ENCODE results near the gene PUS1. TPM values are rescaled to one million over a fixed set of nuclear protein-coding genes. Genes with fewer than 3 reads are reported as not detected.
"Not testable (repeated sequence)": the region's sequence is repeated elsewhere in the genome, so short reads cannot be mapped to it uniquely, and the experiment has no call there.

PUS1 gene
- total RNA-seq, 1 donor from 2014 or later = 33.7 TPM

DNA sequence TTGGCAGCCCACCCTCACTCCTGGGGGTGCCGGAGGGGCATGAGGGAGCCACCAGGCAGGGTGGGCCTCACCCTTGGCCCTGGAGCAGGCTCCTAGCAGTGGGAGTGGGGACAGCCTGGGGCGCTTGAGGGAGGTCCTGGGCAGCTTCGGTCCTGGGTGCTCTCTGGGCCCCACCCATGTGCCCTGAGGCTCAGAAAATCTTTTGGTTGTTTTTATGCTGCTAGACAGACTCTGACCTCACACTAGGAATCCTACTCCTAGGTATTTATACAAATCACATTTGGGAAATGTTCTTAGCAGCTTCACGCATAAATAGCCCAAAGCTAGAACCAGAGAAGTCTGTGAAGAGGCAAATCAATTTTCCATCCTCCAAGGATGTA is 45.6 kb upstream of the PUS1 start:
- Mint-ChIP-seq H3K4me3 (ENCODE audit: unreplicated experiment) (no peak overlapping the region), H3K27me3 (ENCODE audit: low read depth, unreplicated experiment) (peaks cover 2% of the 10 kb centered on the region), H3K4me1 (ENCODE audit: low read depth, unreplicated experiment) (no peaks in the 10 kb centered on the region), H3K9me3 (ENCODE audit: unreplicated experiment) (peaks cover 11% of the 10 kb centered on the region), H3K27ac (ENCODE audit: unreplicated experiment) (no peak overlapping the region), H3K36me3 (ENCODE audit: low read depth, unreplicated experiment) (no peaks in the 10 kb centered on the region)
- Histone ChIP-seq H3K4me2 (ENCODE audit: low read length) (no peak overlapping the region), H3K79me2 (ENCODE audit: insufficient read depth, low read length) (no peaks in the 10 kb centered on the region), H3K27me3 (ENCODE audit: insufficient read depth, low read length) (no peaks in the 10 kb centered on the region), H3K4me1 (ENCODE audit: insufficient read depth, low read length) (no peaks in the 10 kb centered on the region), H3K4me3 (ENCODE audit: insufficient read depth, low read depth, low read length) (no peak overlapping the region), H3K36me3 (ENCODE audit: insufficient read depth, low read length) (no peaks in the 10 kb centered on the region), H3K27ac (ENCODE audit: low read depth, low read length) (no peak overlapping the region), H3K9ac (ENCODE audit: low read length) (no peak overlapping the region), H2AFZ (ENCODE audit: low read depth, low read length) (no peak overlapping the region), H3K9me3 (ENCODE audit: insufficient read depth, low read depth, low read length) (peaks cover 3% of the 10 kb centered on the region), H4K20me1 (ENCODE audit: insufficient read depth, low read length) (no peaks in the 10 kb centered on the region)
- no peak for TF ChIP-seq CTCF (IDR thresholded peaks at IDR 0.05; ENCODE audit: insufficient read depth, low read depth, low read length)
- no peak for TF ChIP-seq EZH2 (IDR thresholded peaks at IDR 0.05; ENCODE audit: insufficient read depth, low read length)
- FAIRE-seq (no peak), DNase-seq (ENCODE audit: low read depth) (no peak)

DNA sequence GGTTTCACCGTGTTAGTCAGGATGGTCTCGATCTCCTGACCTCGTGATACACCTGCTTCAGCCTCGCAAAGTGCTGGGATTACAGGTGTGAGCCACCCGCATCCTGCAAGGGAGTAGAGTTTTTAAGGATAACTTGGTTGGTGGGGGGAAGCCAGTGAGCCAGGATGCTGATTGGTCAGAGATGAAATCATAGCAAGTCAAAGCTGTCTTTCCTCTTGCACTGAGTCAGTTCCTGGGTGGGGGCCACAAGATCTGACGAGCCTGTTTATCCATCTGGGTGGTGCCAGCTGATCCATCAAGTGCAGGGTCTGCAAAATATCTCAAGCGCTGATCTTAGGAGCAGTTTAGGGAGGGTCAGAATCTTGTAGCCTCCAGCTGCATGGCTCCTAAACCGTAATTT is 44.0 kb upstream of the PUS1 start:
- not testable (repeated sequence) for H3K27me3 ChIP-seq (ENCODE audit: insufficient read depth, low read length); H4K20me1 ChIP-seq (ENCODE audit: insufficient read depth, low read length); FAIRE-seq; DNase-seq (ENCODE audit: low read depth); H3K4me1 ChIP-seq (ENCODE audit: insufficient read depth, low read length); H3K4me2 ChIP-seq (ENCODE audit: low read length); H3K27ac Mint-ChIP-seq (ENCODE audit: unreplicated experiment); H3K4me1 Mint-ChIP-seq (ENCODE audit: low read depth, unreplicated experiment); H3K36me3 Mint-ChIP-seq (ENCODE audit: low read depth, unreplicated experiment); H3K9me3 ChIP-seq (ENCODE audit: insufficient read depth, low read depth, low read length); H3K9ac ChIP-seq (ENCODE audit: low read length); H3K27ac ChIP-seq (ENCODE audit: low read depth, low read length); H3K4me3 Mint-ChIP-seq (ENCODE audit: unreplicated experiment); H3K79me2 ChIP-seq (ENCODE audit: insufficient read depth, low read length); H2AFZ ChIP-seq (ENCODE audit: low read depth, low read length); H3K36me3 ChIP-seq (ENCODE audit: insufficient read depth, low read length); H3K4me3 ChIP-seq (ENCODE audit: insufficient read depth, low read depth, low read length)
- peaks cover 11% of the 10 kb centered on the region for H3K27me3 Mint-ChIP-seq (ENCODE audit: low read depth, unreplicated experiment)
- H3K9me3 Mint-ChIP-seq (ENCODE audit: unreplicated experiment) = peaks cover 11% of the 10 kb centered on the region

DNA sequence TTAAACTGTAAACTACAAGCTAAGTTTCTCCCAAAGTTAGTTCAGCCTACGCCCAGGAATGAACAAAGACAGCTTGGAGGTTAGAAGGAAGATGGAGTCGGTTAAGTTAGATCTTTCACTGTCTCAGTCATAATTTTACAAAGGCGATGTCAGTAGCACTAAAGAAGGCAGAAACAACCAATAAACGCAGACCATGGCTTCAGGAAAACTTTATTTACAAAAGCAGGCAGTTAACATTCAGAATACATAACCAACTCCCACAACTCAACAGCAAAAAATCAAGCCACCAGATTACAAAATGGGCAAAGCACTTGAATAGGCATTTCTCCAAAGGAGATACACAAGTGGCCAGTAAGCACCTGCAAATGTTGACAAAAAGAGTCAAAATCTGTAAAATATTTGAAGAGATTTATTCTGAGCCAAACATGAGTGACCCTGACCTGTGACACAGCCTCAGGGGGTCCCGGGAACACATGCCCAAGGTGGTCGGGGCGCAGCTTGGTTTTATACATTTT is 43.5 kb upstream of the PUS1 start:
- Histone ChIP-seq H2AFZ (ENCODE audit: low read depth, low read length) (no peak overlapping the region), H3K9me3 (ENCODE audit: insufficient read depth, low read depth, low read length) (peaks cover 3% of the 10 kb centered on the region), H3K4me3 (ENCODE audit: insufficient read depth, low read depth, low read length) (no peak overlapping the region), H3K9ac (ENCODE audit: low read length) (no peak overlapping the region), H3K79me2 (ENCODE audit: insufficient read depth, low read length) (no peaks in the 10 kb centered on the region), H3K4me1 (ENCODE audit: insufficient read depth, low read length) (no peaks in the 10 kb centered on the region), H3K36me3 (ENCODE audit: insufficient read depth, low read length) (no peaks in the 10 kb centered on the region), H3K4me2 (ENCODE audit: low read length) (no peak overlapping the region), H3K27ac (ENCODE audit: low read depth, low read length) (no peak overlapping the region), H3K27me3 (ENCODE audit: insufficient read depth, low read length) (peaks cover 2% of the 10 kb centered on the region), H4K20me1 (ENCODE audit: insufficient read depth, low read length) (no peaks in the 10 kb centered on the region)
- TF ChIP-seq EZH2 (IDR thresholded peaks at IDR 0.05; ENCODE audit: insufficient read depth, low read length) (no peak), CTCF (IDR thresholded peaks at IDR 0.05; ENCODE audit: insufficient read depth, low read depth, low read length) (no peak)
- H3K27ac Mint-ChIP-seq (ENCODE audit: unreplicated experiment) = no peak overlapping the region
- no peaks in the 10 kb centered on the region for H3K36me3 Mint-ChIP-seq (ENCODE audit: low read depth, unreplicated experiment)
- no peaks in the 10 kb centered on the region for H3K4me1 Mint-ChIP-seq (ENCODE audit: low read depth, unreplicated experiment)
- no peak for FAIRE-seq
- H3K27me3 Mint-ChIP-seq (ENCODE audit: low read depth, unreplicated experiment) = peaks cover 11% of the 10 kb centered on the region
- H3K9me3 Mint-ChIP-seq (ENCODE audit: unreplicated experiment) = peaks cover 11% of the 10 kb centered on the region
- no peak overlapping the region for H3K4me3 Mint-ChIP-seq (ENCODE audit: unreplicated experiment)
- no peak for DNase-seq (ENCODE audit: low read depth)

GRCh38 chr12:131891722-131892121 is 37.4 kb upstream of the PUS1 start:
- H3K36me3 Mint-ChIP-seq (ENCODE audit: low read depth, unreplicated experiment); H3K27me3 Mint-ChIP-seq (ENCODE audit: low read depth, unreplicated experiment); H3K4me3 ChIP-seq (ENCODE audit: insufficient read depth, low read depth, low read length); H3K27me3 ChIP-seq (ENCODE audit: insufficient read depth, low read length); H3K4me3 Mint-ChIP-seq (ENCODE audit: unreplicated experiment); DNase-seq (ENCODE audit: low read depth); H3K27ac ChIP-seq (ENCODE audit: low read depth, low read length); H2AFZ ChIP-seq (ENCODE audit: low read depth, low read length); H3K9me3 Mint-ChIP-seq (ENCODE audit: unreplicated experiment); H3K9ac ChIP-seq (ENCODE audit: low read length); H3K9me3 ChIP-seq (ENCODE audit: insufficient read depth, low read depth, low read length); FAIRE-seq; H3K27ac Mint-ChIP-seq (ENCODE audit: unreplicated experiment); H3K4me1 Mint-ChIP-seq (ENCODE audit: low read depth, unreplicated experiment); H3K36me3 ChIP-seq (ENCODE audit: insufficient read depth, low read length); H3K4me2 ChIP-seq (ENCODE audit: low read length): not testable (repeated sequence)
- H4K20me1 ChIP-seq (ENCODE audit: insufficient read depth, low read length) = peaks cover 15% of the 10 kb centered on the region
- H3K4me1 ChIP-seq (ENCODE audit: insufficient read depth, low read length) = peaks cover 14% of the 10 kb centered on the region
- H3K79me2 ChIP-seq (ENCODE audit: insufficient read depth, low read length) = peaks cover 15% of the 10 kb centered on the region

Measured in astrocyte (in vitro differentiated cells and primary cell).